SH-SY5Y (cell line): Measurements from ENCODE around the gene GRID2.

ENCODE experiments used
- GATA2 ChIP-seq: IDR thresholded peaks from 2 replicates; pipeline ENCODE4 v1.6.1; 2011; ENCODE audit warnings: mild to moderate bottlenecking, low read depth, low read length
- GATA3 ChIP-seq: IDR thresholded peaks from 2 replicates; pipeline ENCODE4 v1.6.1; 2011; ENCODE audit warnings: low read depth, mild to moderate bottlenecking, low read length, moderate library complexity

Gene GRID2

DNA sequence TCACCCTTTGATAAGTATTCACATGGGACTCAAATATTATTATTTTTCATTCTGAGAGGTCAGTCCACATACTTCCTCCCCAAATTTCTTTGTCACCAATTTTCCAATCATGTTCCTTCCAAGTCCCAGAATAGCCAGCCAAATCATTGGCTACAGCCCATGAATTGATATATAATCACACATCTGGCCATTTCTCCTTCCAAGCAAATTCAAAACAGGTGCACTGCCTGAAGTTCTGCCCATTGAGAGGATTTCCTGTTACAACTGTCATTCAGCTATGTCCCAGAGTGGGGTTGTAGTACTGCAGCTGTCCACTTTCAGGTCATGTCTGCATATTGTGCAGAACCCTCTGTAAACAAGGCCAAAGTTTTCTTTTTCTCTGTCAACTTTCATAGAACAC, 347.8 kb downstream of the GRID2 start:
- TF ChIP-seq GATA3 (no peak), GATA2 (no peak)

DNA sequence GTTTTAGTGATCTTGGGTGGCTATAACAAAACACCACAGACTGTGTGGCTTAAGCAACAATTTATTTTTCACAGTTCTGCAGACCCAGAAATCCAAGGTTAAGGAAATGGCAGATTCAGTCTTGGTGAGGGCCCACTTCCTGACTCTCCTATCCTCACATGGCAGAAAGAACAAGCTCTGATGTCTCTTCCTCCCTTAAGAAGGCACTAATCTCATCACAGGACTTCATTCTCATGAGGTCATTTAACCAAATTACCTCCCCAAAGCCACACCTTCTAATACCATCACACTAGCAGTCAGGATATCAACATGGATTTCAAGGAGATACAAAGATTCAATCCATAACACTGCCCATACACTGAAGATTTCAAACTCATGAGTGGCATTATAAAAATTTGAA, 350.3 kb downstream of the GRID2 start:
- TF ChIP-seq GATA3 (no peak), GATA2 (no peak)

DNA sequence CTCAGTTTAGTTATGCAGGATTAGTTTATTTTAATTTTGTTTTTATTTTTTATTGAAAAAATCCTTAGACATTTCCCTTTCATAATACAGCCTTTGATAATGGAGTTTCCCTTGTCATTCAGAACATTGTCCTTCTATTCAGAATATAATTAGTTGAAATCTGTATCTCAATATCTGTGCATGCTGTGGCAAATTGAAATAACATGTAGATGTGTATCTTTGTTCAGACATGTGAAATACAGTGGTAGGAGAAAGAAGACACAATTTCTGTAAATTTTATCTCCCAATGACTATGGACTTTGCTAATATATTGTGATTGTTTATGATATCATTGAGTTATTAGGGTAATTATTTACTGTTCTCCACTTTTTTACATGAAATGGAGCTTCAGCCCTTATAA, 353.9 kb downstream of the GRID2 start:
- TF ChIP-seq GATA3 (peak; percentile 86), GATA2 (no peak)

DNA sequence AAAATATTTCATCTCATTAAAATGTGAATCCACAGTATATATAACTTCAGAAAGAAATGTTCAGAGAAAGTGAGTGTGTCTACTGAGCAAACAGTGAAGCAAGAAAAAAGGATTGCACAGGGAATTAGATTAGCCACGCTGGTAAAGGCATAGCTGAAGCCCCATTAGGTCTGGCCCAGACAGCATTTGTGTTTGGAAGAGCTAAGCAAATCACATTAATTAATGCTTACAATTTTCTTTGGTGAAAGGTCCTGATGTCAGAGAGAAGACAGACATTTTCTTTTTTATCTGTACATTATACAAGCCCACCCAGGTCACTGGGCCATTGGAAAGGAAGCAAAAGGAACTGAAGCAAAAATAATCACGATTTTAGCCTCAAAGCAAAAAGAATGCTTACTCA, 354.6 kb downstream of the GRID2 start:
- TF ChIP-seq GATA2 (no peak), GATA3 (no peak)

DNA sequence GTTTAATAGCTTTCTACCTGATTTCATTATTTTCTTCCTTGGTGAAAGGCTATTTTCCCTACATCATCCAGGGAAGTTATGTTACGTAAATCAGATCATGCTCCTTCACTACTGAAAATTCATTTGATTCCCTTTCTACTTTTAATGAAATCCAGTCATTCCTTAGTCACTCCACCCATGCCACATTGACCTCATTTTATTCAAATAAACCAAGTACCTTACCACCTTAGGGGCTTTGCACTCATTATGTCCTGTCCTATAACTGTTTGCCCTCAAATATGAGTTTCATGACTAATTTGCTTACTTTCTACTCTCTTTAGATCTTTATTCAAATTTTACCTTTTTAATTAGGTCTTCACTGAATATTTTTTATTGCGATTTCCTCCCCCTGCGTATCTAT, 374.0 kb downstream of the GRID2 start:
- TF ChIP-seq GATA2 (no peak), GATA3 (no peak)

DNA sequence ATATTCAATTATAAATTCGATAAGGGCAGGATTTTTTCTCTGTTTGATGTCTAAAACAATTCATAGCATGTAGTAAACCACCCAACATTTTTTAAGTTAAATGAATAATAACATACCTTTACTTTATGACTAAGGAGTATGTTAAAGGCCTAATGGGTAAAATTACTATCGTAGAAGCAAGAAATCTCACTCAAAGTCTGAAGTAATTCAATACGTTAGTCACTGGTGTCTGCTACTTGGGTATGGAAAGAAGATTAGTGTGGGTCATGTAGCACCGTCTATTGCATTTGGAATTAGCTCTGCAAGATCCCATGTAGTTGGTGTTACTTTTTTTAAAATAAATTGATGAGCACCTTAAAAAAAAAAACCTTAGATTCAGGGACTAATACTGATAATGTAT, 374.5 kb downstream of the GRID2 start:
- no peak for TF ChIP-seq GATA2
- TF ChIP-seq GATA3 = no peak

DNA sequence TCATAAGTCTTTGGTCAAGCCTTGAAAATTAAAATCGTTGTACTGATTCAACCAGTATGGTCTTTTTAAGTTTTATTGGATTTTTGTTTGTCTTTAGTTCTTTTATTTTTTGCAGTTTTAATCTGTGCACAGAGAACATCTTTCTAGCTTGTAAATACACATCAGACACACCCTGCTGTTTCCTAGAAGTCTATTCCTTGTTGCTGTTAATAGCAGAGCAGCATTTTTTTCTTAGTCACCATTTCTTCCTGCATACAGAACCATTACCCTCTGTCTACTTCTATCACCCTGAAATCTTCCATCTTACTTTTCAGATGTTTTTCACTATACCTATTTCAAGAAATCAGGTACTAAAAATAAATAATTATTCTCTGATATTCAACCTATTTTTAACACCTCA, 375.4 kb downstream of the GRID2 start:
- no peak for TF ChIP-seq GATA2
- no peak for TF ChIP-seq GATA3

DNA sequence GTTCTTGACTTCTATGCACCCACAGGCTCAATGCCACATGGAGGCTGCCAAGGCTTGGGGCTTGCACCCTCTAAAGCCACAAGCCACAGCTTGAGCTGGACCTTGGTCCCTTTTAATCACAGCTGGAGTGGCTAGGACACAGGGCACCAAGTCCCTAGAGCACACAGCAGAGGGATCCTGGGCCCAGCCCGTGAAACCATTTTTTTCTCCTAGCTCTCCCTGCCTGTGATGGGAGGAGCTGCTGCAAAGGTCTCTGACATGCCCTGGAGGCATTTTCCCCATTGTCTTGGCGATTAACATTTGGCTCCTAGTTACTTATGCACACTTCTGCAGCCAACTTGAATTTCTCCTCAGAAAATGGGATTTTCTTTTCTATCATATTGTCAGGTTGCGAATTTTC, 410.9 kb downstream of the GRID2 start:
- TF ChIP-seq GATA3 (no peak), GATA2 (no peak)

DNA sequence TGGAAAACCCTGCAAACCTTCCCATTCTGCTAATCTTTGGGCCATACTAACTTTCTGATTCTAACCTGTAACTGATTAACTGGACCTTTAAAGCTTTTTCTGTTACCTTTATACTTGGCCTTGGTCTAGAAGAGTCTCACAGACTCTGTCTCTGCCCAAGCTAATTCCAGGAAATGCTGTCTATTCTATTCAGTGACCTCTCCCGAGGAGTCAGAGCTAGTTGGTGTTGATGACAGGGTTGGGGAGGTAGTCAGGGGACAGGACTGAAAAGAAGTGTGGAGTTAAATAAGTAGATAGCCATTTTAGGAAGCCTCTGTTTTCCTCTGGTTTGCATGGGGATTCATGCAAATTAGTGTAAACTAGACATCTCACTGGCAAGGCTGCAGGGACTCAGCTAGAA, 429.5 kb downstream of the GRID2 start:
- TF ChIP-seq GATA2 (no peak), GATA3 (no peak)

DNA sequence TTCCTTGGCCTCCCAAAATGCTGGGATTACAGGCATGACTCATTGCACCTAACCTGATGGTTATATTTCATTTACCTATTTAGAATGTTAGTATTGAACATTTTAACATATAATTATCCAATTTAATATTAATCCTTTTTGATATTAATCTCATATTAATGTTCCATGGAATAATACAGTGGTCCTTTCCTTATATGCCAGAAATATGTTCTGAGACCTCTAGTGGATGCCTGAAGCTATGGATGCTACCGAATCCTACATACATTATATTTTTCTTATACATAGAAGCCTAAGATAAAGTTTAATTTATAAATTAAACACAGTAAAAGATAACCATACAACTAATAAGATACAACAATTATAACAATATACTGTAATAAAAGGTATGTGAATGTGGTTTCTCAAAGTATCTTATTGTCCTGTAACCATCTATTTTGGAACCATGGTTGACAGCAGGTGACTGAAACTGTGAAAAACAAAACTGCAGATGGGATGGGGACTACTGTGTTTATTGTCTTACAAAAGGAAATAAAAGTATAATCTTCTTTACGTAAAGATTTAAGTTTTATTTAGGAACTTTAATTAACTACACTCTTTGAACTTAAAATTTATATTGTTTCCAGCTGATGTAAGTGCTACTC, 431.4 kb downstream of the GRID2 start:
- no peak for TF ChIP-seq GATA2
- TF ChIP-seq GATA3 = no peak

DNA sequence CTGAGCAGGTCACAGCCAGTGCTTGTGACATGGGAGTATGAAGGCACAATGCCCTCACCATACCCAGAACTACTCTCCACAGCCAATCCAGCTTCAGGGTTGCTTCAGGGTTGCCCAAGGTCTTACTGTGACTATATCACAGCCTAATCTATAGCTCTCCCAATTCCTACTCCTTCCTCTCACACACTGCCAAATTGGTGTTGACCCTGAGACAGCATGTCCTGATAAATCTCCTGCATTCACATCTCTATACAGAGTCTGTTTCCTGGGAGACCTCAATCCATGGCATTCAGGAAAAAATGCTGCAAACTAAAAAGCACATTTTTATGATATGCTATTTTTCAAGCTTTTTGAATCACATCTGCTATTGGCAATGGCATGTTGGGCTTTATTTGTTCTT, 456.7 kb downstream of the GRID2 start:
- TF ChIP-seq GATA3 = no peak
- no peak for TF ChIP-seq GATA2

DNA sequence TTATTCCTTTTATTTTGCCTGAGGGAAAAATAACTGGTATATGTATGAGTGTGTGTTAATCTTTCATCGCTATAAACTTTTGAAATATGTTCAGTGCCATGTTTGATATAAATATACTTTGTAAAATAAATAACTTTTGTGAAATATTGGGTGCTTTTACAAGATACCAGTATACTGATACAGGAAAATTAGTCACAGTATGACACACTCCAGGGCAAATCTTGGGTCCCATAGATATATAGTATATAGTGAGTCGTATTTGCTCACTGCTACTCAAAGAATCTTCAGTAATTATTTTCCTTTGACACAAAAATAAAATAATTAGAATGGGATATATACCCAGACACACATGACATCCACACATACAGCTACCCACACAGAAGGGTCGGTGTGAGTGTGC, 472.3 kb downstream of the GRID2 start:
- no peak for TF ChIP-seq GATA2
- no peak for TF ChIP-seq GATA3

DNA sequence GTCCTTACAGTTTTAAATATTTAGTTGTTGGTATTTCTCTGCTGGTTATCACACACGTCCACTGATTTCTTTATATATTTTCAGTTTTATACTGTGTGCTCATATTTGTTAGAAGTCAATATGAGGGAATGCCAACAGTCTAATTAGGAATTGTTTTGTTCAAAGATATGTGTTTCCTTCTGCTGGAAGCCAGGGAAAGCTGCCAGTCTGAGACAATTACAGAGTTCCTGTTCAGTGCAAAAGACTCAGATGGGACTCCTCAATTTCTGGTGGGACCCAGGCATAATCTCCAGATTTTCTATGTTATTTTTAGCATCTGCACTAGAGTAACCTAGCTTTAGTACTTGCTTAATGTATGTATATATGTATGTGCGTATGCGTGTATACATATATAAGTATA, 486.0 kb downstream of the GRID2 start:
- TF ChIP-seq GATA3 = no peak
- no peak for TF ChIP-seq GATA2

DNA sequence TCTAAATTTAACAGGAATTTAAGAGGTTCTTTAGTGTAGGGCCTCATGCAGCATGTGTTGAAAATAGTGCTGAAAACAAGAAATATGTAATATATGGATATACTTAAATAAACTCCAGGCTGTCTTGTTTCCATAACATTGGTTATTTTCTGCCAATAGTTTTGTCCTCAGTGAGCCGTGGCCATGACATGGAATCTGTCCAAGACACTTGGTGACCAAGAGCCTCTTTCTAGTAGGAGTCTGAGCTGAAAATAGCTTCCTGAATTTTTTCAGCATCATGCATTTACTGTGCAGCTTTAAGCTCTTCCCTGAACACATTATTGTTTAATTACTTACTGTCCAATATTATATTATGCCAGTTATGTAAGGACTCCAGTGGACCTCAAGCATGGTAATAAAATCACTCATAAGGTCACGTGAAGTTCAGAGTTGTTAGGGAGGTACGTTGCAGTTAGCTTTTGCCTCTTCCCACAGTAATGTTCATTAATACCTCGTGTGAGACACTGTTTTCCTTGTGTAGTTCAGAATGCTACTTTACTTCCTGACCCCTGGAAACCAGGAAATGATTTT, 488.2 kb downstream of the GRID2 start:
- no peak for TF ChIP-seq GATA2

DNA sequence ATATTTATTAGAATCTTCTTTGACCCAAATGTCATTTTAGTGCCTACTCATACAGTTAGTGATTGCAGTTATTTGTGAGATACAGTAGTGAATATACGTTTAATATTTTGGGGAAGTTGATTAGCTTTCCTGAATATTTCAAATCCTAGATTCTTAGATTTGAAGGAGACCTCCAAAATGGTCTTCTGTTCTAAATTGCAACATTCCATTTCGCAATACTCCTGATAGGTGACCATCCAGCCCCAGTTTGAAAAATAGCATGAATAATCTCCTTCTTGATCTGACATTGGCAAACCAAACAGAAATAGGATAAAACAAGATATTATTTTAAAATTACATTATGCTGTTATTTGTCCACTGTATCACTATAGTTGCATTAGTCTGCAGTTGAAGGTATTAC, 505.6 kb downstream of the GRID2 start:
- TF ChIP-seq GATA2 (no peak), GATA3 (no peak)

DNA sequence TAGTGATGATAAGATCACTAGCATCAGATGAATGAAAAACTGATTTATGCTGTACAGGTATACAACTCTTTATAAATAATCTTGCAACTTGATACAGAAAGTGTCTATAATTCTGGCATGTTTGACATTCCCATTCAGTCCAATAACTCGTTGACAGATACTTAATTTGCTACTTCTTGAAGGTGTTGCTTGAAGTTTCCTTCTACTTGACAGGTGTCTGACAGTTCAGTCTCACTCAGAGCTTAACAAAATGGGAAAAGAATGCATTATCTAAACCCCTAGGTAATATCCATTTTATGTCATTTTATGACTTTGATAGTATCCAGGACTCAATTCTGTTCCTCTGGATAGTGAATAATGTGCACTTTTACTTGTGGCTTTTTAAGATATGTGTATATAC, 508.9 kb downstream of the GRID2 start:
- TF ChIP-seq GATA3 (no peak), GATA2 (no peak)
